Ishikawa (cell line): ENCODE data around the gene EPS8L2.

Experiments used
- CEBPB ChIP-seq: IDR thresholded peaks from 2 replicates; pipeline ENCODE4 v1.6.1; 2012
- CREB1 ChIP-seq: IDR thresholded peaks from 2 replicates; pipeline ENCODE4 v1.6.1; 2012; ENCODE audit warnings: low read depth
- EGR1 ChIP-seq: IDR thresholded peaks from 2 replicates; pipeline ENCODE4 v1.6.1; 2012
- EP300 ChIP-seq: IDR thresholded peaks from 2 replicates; pipeline ENCODE4 v1.6.1; 2012; ENCODE audit warnings: borderline replicate concordance
- FOXM1 ChIP-seq: IDR thresholded peaks from 2 replicates; pipeline ENCODE4 v1.6.1; 2012; ENCODE audit warnings: low read depth, borderline replicate concordance
- MAX ChIP-seq: IDR thresholded peaks from 2 replicates; pipeline ENCODE4 v1.6.1; 2012
- NFIC ChIP-seq: IDR thresholded peaks from 2 replicates; pipeline ENCODE4 v1.6.1; 2012
- RAD21 ChIP-seq: IDR thresholded peaks from 2 replicates; pipeline ENCODE4 v1.6.1; 2012; ENCODE audit warnings: low read depth
- REST ChIP-seq: IDR thresholded peaks from 2 replicates; pipeline ENCODE4 v1.6.1; 2012; ENCODE audit warnings: low read depth, mild to moderate bottlenecking
- TAF1 ChIP-seq: IDR thresholded peaks from 2 replicates; pipeline ENCODE4 v1.6.1; 2012; ENCODE audit warnings: low read depth, mild to moderate bottlenecking
- TCF12 ChIP-seq: IDR thresholded peaks from 2 replicates; pipeline ENCODE4 v1.6.1; 2012; ENCODE audit warnings: low read depth
- TEAD4 ChIP-seq: IDR thresholded peaks from 2 replicates; pipeline ENCODE4 v1.6.1; 2012
- USF1 ChIP-seq: IDR thresholded peaks from 2 replicates; pipeline ENCODE4 v1.6.1; 2012
- YY1 ChIP-seq: IDR thresholded peaks from 2 replicates; pipeline ENCODE4 v1.6.1; 2012; ENCODE audit warnings: low read depth
- ZBTB7A ChIP-seq: IDR thresholded peaks from 2 replicates; pipeline ENCODE4 v1.6.1; 2012; ENCODE audit warnings: low read depth

The EPS8L2 gene

GRCh38 chr11:702462-703461 lies 3.3 kb upstream of the EPS8L2 start:
- TF ChIP-seq USF1, result no peak
- TF ChIP-seq MAX, result peak; percentile 67; the same call in 1 of the 2 replicates
- TF ChIP-seq CREB1, result no peak
- 0 out of 2 replicates have a peak, but pooled peaks have one; percentile 28 for TF ChIP-seq ZBTB7A
- TF ChIP-seq EP300, result 0 out of 2 replicates have a peak, but pooled peaks have one; percentile 20
- TF ChIP-seq EGR1, result peak; percentile 59
- TF ChIP-seq TAF1, result peak; percentile 39; the same call in 1 of the 2 replicates
- TF ChIP-seq NFIC, result peak; percentile 51
- no peak for TF ChIP-seq REST

GRCh38 chr11:703506-703905 lies 2.5 kb upstream of the EPS8L2 start:
- no peak for TF ChIP-seq EGR1
- TF ChIP-seq EP300, result no peak
- TF ChIP-seq USF1, result no peak
- TF ChIP-seq CEBPB, result no peak
- no peak for TF ChIP-seq TCF12

- TF ChIP-seq FOXM1 (no peak), YY1 (no peak), EP300 (no peak), NFIC (no peak), TEAD4 (no peak), CEBPB (no peak), TCF12 (no peak), MAX (no peak), REST (no peak)
These were observed 1.8 kb upstream of the EPS8L2 start for GRCh38 chr11:704228-704674.

GRCh38 chr11:704781-705645 lies 1.0 kb upstream of the EPS8L2 start:
- TF ChIP-seq EGR1 (no peak), MAX (peak; percentile 52), YY1 (peak; percentile 70; the same call in 1 of the 2 replicates), EP300 (peak; percentile 43; the same call in 1 of the 2 replicates), USF1 (0 out of 2 replicates have a peak, but pooled peaks have one; percentile 16), CREB1 (no peak), NFIC (peak; percentile 33; the same call in 1 of the 2 replicates), TCF12 (no peak), RAD21 (no peak), TAF1 (peak; percentile 49; the same call in 1 of the 2 replicates), TEAD4 (no peak; the same call in 1 of the 2 replicates), ZBTB7A (no peak; the same call in 1 of the 2 replicates), REST (no peak), FOXM1 (no peak), CEBPB (no peak)
